Mesenchymal stem cell (in vitro differentiated cells and primary cell): ENCODE results near the gene GPR55.

Experiments used
- DNase-seq: peaks from one replicate; pipeline ENCODE4 v3.0.0-alpha.2; 2013
- H2AFZ ChIP-seq: one replicate; pipeline ENCODE4 v1.6.1; 2013; ENCODE audit warnings: low read depth, mild to moderate bottlenecking, control low read depth, inconsistent platforms, low read length, moderate library complexity
- H2AK5ac ChIP-seq: 2 replicates; pipeline ENCODE4 v1.6.1; 2013; ENCODE audit warnings: low read length, moderate library complexity, mild to moderate bottlenecking, inconsistent platforms; ENCODE audit not compliant: severe bottlenecking
- H2BK120ac ChIP-seq: one replicate; pipeline ENCODE4 v1.6.1; 2013; ENCODE audit warnings: low read depth, mild to moderate bottlenecking, inconsistent platforms, low read length, moderate library complexity
- H2BK12ac ChIP-seq, 2 experiments: one replicate each; pipeline ENCODE4 v1.6.1; 2013; ENCODE audit warnings: inconsistent platforms in 2 of 2, low read length in 2 of 2, mild to moderate bottlenecking in 2 of 2, moderate library complexity in 2 of 2, control low read depth in 1 of 2
- H2BK15ac ChIP-seq: one replicate; pipeline ENCODE4 v1.6.1; 2013; ENCODE audit warnings: mild to moderate bottlenecking, low read depth, inconsistent platforms; ENCODE audit not compliant: poor library complexity, severe bottlenecking
- H2BK5ac ChIP-seq: 2 replicates; pipeline ENCODE4 v1.6.1; 2013; ENCODE audit warnings: low read depth, mild to moderate bottlenecking, low read length, control low read depth, inconsistent platforms; ENCODE audit not compliant: poor library complexity, severe bottlenecking
- H3K14ac ChIP-seq, 2 experiments: one replicate each; pipeline ENCODE4 v1.6.1; 2013; ENCODE audit warnings: inconsistent platforms in 2 of 2, low read length in 2 of 2, control low read depth in 1 of 2, mild to moderate bottlenecking in 1 of 2, moderate library complexity in 1 of 2
- H3K18ac ChIP-seq, 2 experiments: one replicate each; pipeline ENCODE4 v1.6.1; 2013; ENCODE audit warnings: inconsistent platforms in 2 of 2, low read length in 2 of 2, control low read depth in 1 of 2, low read depth in 1 of 2, mild to moderate bottlenecking in 1 of 2
- H3K23ac ChIP-seq, 2 experiments: one replicate each; pipeline ENCODE4 v1.6.1; 2013; ENCODE audit warnings: inconsistent platforms in 2 of 2, low read length in 2 of 2, mild to moderate bottlenecking in 2 of 2, moderate library complexity in 2 of 2, control low read depth in 1 of 2
- H3K27ac ChIP-seq: 2 replicates; pipeline ENCODE4 v1.5.1; 2013; ENCODE audit warnings: mild to moderate bottlenecking, moderate library complexity, low read length, control low read depth, inconsistent platforms; ENCODE audit not compliant: poor library complexity, severe bottlenecking
- H3K27me3 ChIP-seq, 2 experiments: 2 replicates each; pipeline versions ENCODE4 v1.6.1 to v1.7.0; 2013; ENCODE audit warnings: low read length in 2 of 2, mild to moderate bottlenecking in 2 of 2, moderate library complexity in 2 of 2, control low read depth in 1 of 2, inconsistent platforms in 1 of 2; ENCODE audit not compliant: control insufficient read depth in 1 of 2, insufficient read depth in 1 of 2
- H3K36me3 ChIP-seq, 2 experiments: 2 replicates each; pipeline versions ENCODE4 v1.6.1 to v1.7.0; 2013; ENCODE audit warnings: low read length in 2 of 2, control low read depth in 1 of 2, inconsistent platforms in 1 of 2, low read depth in 1 of 2, mild to moderate bottlenecking in 1 of 2; ENCODE audit not compliant: insufficient read depth in 2 of 2, control insufficient read depth in 1 of 2
- H3K4ac ChIP-seq, 2 experiments: one replicate each; pipeline ENCODE4 v1.6.1; 2013; ENCODE audit warnings: inconsistent platforms in 2 of 2, low read length in 2 of 2, mild to moderate bottlenecking in 2 of 2, moderate library complexity in 2 of 2, control low read depth in 1 of 2, low read depth in 1 of 2
- H3K4me1 ChIP-seq: 2 replicates; pipeline ENCODE4 v1.6.1; 2013; ENCODE audit warnings: low read depth, low read length, control low read depth; ENCODE audit not compliant: control insufficient read depth, insufficient read depth
- H3K4me2 ChIP-seq: 2 replicates; pipeline ENCODE4 v1.6.1; 2013; ENCODE audit warnings: low read length, mild to moderate bottlenecking, inconsistent platforms; ENCODE audit not compliant: poor library complexity, severe bottlenecking
- H3K4me3 ChIP-seq, 2 experiments: 2 replicates each; pipeline versions ENCODE4 v1.5.1 to v1.7.0; 2013; ENCODE audit warnings: low read length in 2 of 2, mild to moderate bottlenecking in 2 of 2, control low read depth in 1 of 2, low read depth in 1 of 2; ENCODE audit not compliant: insufficient read depth in 1 of 2
- H3K79me1 ChIP-seq: replicated peaks from 2 replicates; pipeline ENCODE4 v1.6.1; 2013; ENCODE audit warnings: mild to moderate bottlenecking, control low read depth, low read length, inconsistent platforms; ENCODE audit not compliant: poor library complexity, severe bottlenecking
- H3K9ac ChIP-seq: 2 replicates; pipeline ENCODE4 v1.7.0; 2013; ENCODE audit warnings: mild to moderate bottlenecking, low read length, moderate library complexity
- H3K9me3 ChIP-seq: 2 replicates; pipeline ENCODE4 v1.7.0; 2013; ENCODE audit warnings: mild to moderate bottlenecking, low read length; ENCODE audit not compliant: control insufficient read depth
- H4K8ac ChIP-seq: one replicate; pipeline ENCODE4 v1.6.1; 2013; ENCODE audit warnings: inconsistent platforms, mild to moderate bottlenecking, low read length, moderate library complexity
- H4K91ac ChIP-seq: one replicate; pipeline ENCODE4 v1.6.1; 2013; ENCODE audit warnings: mild to moderate bottlenecking, low read length, inconsistent platforms
- WGBS: methylation state at CpG from one replicate; pipeline ENCODE4 v1.1.7; 2013; ENCODE audit warnings: mixed read lengths; 5-methylcytosine and 5-hydroxymethylcytosine counted together

The GPR55 gene

DNA sequence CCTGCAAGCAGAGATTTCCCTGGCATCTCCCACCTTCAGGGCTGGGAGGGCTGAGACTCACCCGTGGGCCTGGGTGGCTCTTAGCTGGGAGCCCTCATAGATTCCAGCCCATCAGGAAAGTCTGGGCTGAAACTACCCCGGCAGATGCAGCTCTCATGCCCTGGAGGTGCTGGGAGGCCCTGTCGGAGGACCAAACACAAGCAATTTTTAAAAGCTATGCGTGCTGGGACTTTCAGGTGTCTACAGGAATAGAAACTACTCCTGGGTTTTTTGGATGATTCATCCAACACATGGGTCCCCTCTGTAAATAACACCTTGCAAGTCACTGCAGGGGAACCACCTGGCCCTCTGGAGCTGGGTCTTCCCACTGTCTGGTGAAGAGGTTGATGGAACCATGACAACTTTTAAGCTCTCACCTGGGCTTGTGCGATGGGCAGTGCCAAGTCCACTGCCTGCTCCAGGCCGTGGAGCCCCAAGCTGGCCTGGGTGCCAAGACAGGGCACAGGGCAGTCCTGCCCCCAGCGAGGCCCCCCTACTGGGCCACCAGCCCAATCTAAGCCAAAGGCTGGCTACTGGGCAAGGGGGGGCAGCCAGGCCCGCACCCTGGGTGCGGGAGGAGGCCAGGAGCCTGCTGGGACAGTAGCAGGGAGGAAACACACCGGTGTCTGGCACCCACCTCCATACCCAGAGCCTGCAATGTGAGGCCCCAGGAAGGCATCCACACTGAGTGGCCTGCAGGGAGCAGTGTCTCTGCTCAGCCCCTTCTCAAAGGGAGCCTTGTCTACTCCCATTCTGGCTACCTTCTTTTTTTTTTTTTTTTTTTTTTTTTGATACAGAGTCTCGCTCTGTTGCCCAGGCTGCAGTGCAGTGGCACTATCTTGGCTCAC is 1.1 kb upstream of the GPR55 start:
- Histone ChIP-seq H2BK15ac (no peak overlapping the region), H3K9me3 (no peaks in the 10 kb centered on the region), H2AK5ac (no peak overlapping the region), H3K36me3 (no peaks in the 10 kb centered on the region), H4K91ac (no peak overlapping the region), H2BK120ac (no peak overlapping the region), H3K4me2 (no peak overlapping the region), H3K9ac (no peak overlapping the region), H3K18ac (no peak overlapping the region), H2AFZ (no peak overlapping the region), H4K8ac (no peak overlapping the region), H3K14ac (no peak overlapping the region), H3K4me1 (no peaks in the 10 kb centered on the region), H3K27me3 (peaks cover 50 to 52% of the 10 kb centered on the region in 2 experiments), H3K4ac (no peak overlapping the region), H3K4me3 (no peak overlapping the region), H3K79me1 (no peaks in the 10 kb centered on the region), H3K27ac (no peak overlapping the region), H2BK12ac (no peak overlapping the region), H3K23ac (no peak overlapping the region), H2BK5ac (no peak overlapping the region)
- 89% methylated on average over 11 of the region's 11 CpGs for WGBS
- DNase-seq, result no peak

DNA sequence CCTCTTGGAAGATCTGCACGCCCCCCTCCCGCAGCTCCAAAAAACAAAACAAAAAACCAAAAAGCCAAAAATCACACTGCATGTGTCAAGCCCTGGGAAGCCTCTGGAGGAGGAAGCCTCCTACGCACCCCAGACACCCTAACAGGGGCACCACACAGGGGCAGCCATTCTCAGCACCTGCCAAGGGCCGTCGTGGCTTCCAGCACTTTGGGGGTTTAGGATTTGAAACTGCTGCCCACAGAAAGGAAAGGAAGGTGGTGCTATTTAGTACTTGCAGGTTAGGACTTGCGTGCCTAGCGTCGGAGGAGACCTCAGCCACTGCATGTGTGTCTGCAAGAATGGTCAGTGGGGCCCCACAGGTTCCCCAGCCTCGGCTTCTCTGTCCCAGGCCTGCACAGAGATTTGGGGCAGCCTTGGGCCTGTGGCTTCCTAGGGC is 419 bp upstream of the GPR55 start:
- DNase-seq, result no peak
- H4K8ac ChIP-seq, result no peak overlapping the region
- H2BK15ac ChIP-seq, result no peak overlapping the region
- no peak overlapping the region for H2BK5ac ChIP-seq
- H2BK12ac ChIP-seq, result no peak overlapping the region
- H3K9me3 ChIP-seq, result no peaks in the 10 kb centered on the region
- no peaks in the 10 kb centered on the region for H3K36me3 ChIP-seq
- H3K27me3 ChIP-seq, result peaks cover 50 to 54% of the 10 kb centered on the region in 2 experiments
- no peak overlapping the region for H3K4ac ChIP-seq
- WGBS, result 85% methylated on average over 9 of the region's 9 CpGs
- no peak overlapping the region for H3K27ac ChIP-seq
- no peaks in the 10 kb centered on the region for H3K79me1 ChIP-seq
- no peak overlapping the region for H3K23ac ChIP-seq
- no peak overlapping the region for H3K4me2 ChIP-seq
- H3K4me3 ChIP-seq, result no peak overlapping the region
- no peak overlapping the region for H4K91ac ChIP-seq
- no peak overlapping the region for H3K9ac ChIP-seq
- H3K4me1 ChIP-seq, result no peaks in the 10 kb centered on the region
- H3K14ac ChIP-seq, result no peak overlapping the region
- no peak overlapping the region for H2AFZ ChIP-seq
- no peak overlapping the region for H2BK120ac ChIP-seq
- no peak overlapping the region for H2AK5ac ChIP-seq
- no peak overlapping the region for H3K18ac ChIP-seq

GRCh38 chr2:230924092-230924469 is 961 bp downstream of the GPR55 start:
- Histone ChIP-seq H3K9ac (no peak overlapping the region), H2BK120ac (no peak overlapping the region), H3K14ac (no peak overlapping the region), H2AFZ (no peak overlapping the region), H3K79me1 (no peaks in the 10 kb centered on the region), H3K4me3 (no peak overlapping the region), H3K27me3 (peaks cover 40 to 47% of the 10 kb centered on the region in 2 experiments), H3K23ac (no peak overlapping the region), H3K4me2 (no peak overlapping the region), H3K9me3 (no peaks in the 10 kb centered on the region), H4K8ac (no peak overlapping the region), H3K27ac (no peak overlapping the region), H3K4ac (no peak overlapping the region), H2BK12ac (no peak overlapping the region), H3K18ac (no peak overlapping the region), H4K91ac (no peak overlapping the region), H2AK5ac (no peak overlapping the region), H2BK15ac (no peak overlapping the region), H3K4me1 (no peaks in the 10 kb centered on the region), H3K36me3 (no peaks in the 10 kb centered on the region), H2BK5ac (no peak overlapping the region)
- no peak for DNase-seq
- 90% methylated on average over 6 of the region's 6 CpGs for WGBS

GRCh38 chr2:230922951-230923717 is 1.9 kb downstream of the GPR55 start:
- Histone ChIP-seq H3K4me2 (no peak overlapping the region), H3K9ac (no peak overlapping the region)

More at GRCh38 chr2:230922951-230923717, 1.9 kb downstream of the GPR55 start:
- no peak overlapping the region for H2BK15ac ChIP-seq
- 96% methylated on average over 14 of the region's 16 CpGs for WGBS
- H2BK5ac ChIP-seq, result no peak overlapping the region
- H3K18ac ChIP-seq, result no peak overlapping the region
- no peak overlapping the region for H3K4me3 ChIP-seq
- no peak overlapping the region for H3K14ac ChIP-seq
- H3K9me3 ChIP-seq, result no peaks in the 10 kb centered on the region
- H2AK5ac ChIP-seq, result no peak overlapping the region
- H3K27me3 ChIP-seq, result peaks cover 35 to 50% of the 10 kb centered on the region in 2 experiments
- no peak overlapping the region for H4K91ac ChIP-seq
- no peak overlapping the region for H4K8ac ChIP-seq
- H3K79me1 ChIP-seq, result no peaks in the 10 kb centered on the region
- H3K27ac ChIP-seq, result no peak overlapping the region
- H2BK120ac ChIP-seq, result no peak overlapping the region
- no peak overlapping the region for H3K23ac ChIP-seq
- no peaks in the 10 kb centered on the region for H3K4me1 ChIP-seq
- no peak overlapping the region for H2AFZ ChIP-seq
- H3K4ac ChIP-seq, result no peak overlapping the region
- DNase-seq, result no peak
- no peaks in the 10 kb centered on the region for H3K36me3 ChIP-seq
- H2BK12ac ChIP-seq, result no peak overlapping the region
